Gastrocnemius medialis (tissue), 4 donors: Measurements from ENCODE around the gene MORN1. TPM values are rescaled to one million over a fixed set of nuclear protein-coding genes. Genes with fewer than 3 reads are reported as not detected.

Experiments used
- ATAC-seq, 2 donors: fragments of 150-250 bp; one replicate each; pipeline ENCODE4 v1.9.1; 2016
- DNase-seq, 2 donors: peaks; one replicate each; pipeline ENCODE4 v3.0.0-alpha.2; 2019
- H3K27ac ChIP-seq, 4 donors: fragments of 200-600 bp; sonication (generic); 1 replicate in 1 of 4; 2 replicates in 3 of 4; pipeline ENCODE4 v1.5.1; 2016 to 2018; ENCODE audit warnings: mild to moderate bottlenecking in 2 of 4, moderate library complexity in 1 of 4
- H3K27me3 ChIP-seq, 3 donors: fragments of 200-600 bp; sonication (generic) in 2 of 3; 1 replicate in 1 of 3; 2 replicates in 2 of 3; pipeline versions ENCODE4 v1.5.1 to v1.6.0; 2016 to 2019; ENCODE audit warnings: mild to moderate bottlenecking in 1 of 3, moderate library complexity in 1 of 3
- H3K36me3 ChIP-seq, 2 donors: fragments of 200-600 bp; sonication (generic) in 1 of 2; one replicate each; pipeline ENCODE4 v1.5.1; 2017 to 2018
- H3K4me1 ChIP-seq, 2 donors: fragments of 200-600 bp; sonication (generic) in 1 of 2; one replicate each; pipeline ENCODE4 v1.5.1; 2016 to 2017; ENCODE audit warnings: mild to moderate bottlenecking in 2 of 2
- H3K4me3 ChIP-seq, 4 donors: fragments of 200-600 bp; sonication (generic) in 3 of 4; 1 replicate in 1 of 4; 2 replicates in 3 of 4; pipeline ENCODE4 v1.5.1; 2016 to 2019; ENCODE audit warnings: mild to moderate bottlenecking in 2 of 4
- H3K9me3 ChIP-seq, 3 donors: fragments of 200-600 bp; sonication (generic) in 2 of 3; 1 replicate in 1 of 3; 2 replicates in 2 of 3; pipeline ENCODE4 v1.5.1; 2016 to 2019
- CTCF ChIP-seq, 5 experiments: fragments of 450-650 bp in 3 of 5; fragments of 200-600 bp in 2 of 5; sonication (generic) in 2 of 5; IDR thresholded peaks in 4 of 5; conservative IDR thresholded peaks in 1 of 5; 1 replicate in 4 of 5; 2 replicates in 1 of 5; pipeline ENCODE4 v1.5.1; 2016 to 2019; ENCODE audit warnings: antibody characterized with exemption in 5 of 5, mild to moderate bottlenecking in 3 of 5, moderate library complexity in 3 of 5
- POLR2A ChIP-seq, 2 donors: fragments of 450-650 bp; IDR thresholded peaks; one replicate each; pipeline ENCODE4 v1.6.1; 2017; ENCODE audit warnings: antibody characterized with exemption in 2 of 2, mild to moderate bottlenecking in 2 of 2, moderate library complexity in 2 of 2
- in situ Hi-C, 4 donors: fragments of 200-750 bp; cut with MboI; loops; one replicate each; pipeline versions ENCODE4 v1.15.0 to v1.8.0; 2017; ENCODE audit warnings: low sequenced_read_pairs in 4 of 4
- intact Hi-C: fragments of 100-400 bp; cut with DNase I; formaldehyde crosslinking; loops from one replicate; pipeline ENCODE4 v1.15.1; 2023; ENCODE audit warnings: low total_unique reads
- total RNA-seq, 4 donors: library from RNA; depleted of rRNA; stranded (reverse); fragments of >200 nt; gene quantifications; one replicate each; pipeline versions ENCODE4 v1.1.0 to v1.2.3, GENCODE V29; 2016

Gene MORN1
- total RNA-seq, 4 donors from 2014 or later, result 1.9 to 4.7 (median 3.5) TPM

GRCh38 chr1:2290171-2290578 is 101.2 kb downstream of the MORN1 start:
- intact Hi-C loops (no loop called here), in situ Hi-C loops (no loop called here)
- Histone ChIP-seq H3K4me1 (peaks cover 37 to 64% of the 10 kb centered on the region in 2 donors), H3K36me3 (no peaks in the 10 kb centered on the region), H3K4me3 (peak overlapping the region; percentile 27 to 46 (median 42)), H3K27me3 (no peaks in the 10 kb centered on the region), H3K27ac (peak overlapping the region; percentile 56 to 68 (median 62)), H3K9me3 (no peaks in the 10 kb centered on the region)
- DNase-seq (no peak), ATAC-seq (peak in 1 of 2 donors; percentile 21)
- TF ChIP-seq CTCF (IDR thresholded peaks at IDR 0.05 in 4 of 5, conservative IDR thresholded peaks at IDR 0.05 in 1 of 5), result no peak
- no peak for TF ChIP-seq POLR2A (IDR thresholded peaks at IDR 0.05)

- in situ Hi-C loops, result no loop called here
- Histone ChIP-seq H3K4me3 (no peak overlapping the region), H3K4me1 (peaks cover 42 to 67% of the 10 kb centered on the region in 2 donors), H3K27me3 (no peaks in the 10 kb centered on the region), H3K27ac (peak overlapping the region in 3 of 4 donors; percentile 56 to 68 (median 58)), H3K9me3 (no peaks in the 10 kb centered on the region), H3K36me3 (no peaks in the 10 kb centered on the region)
- no peak for TF ChIP-seq CTCF (IDR thresholded peaks at IDR 0.05 in 4 of 5, conservative IDR thresholded peaks at IDR 0.05 in 1 of 5)
- TF ChIP-seq POLR2A (IDR thresholded peaks at IDR 0.05), result no peak
- no peak for DNase-seq
- intact Hi-C loops, result no loop called here
- ATAC-seq, result no peak
Observed at GRCh38 chr1:2289607-2290006, 101.7 kb downstream of the MORN1 start.

GRCh38 chr1:2288816-2289536 is 102.4 kb downstream of the MORN1 start:
- in situ Hi-C loops (no loop called here), intact Hi-C loops (no loop called here)
- Histone ChIP-seq H3K27ac (no peak overlapping the region), H3K36me3 (no peaks in the 10 kb centered on the region), H3K4me1 (peaks cover 45 to 67% of the 10 kb centered on the region in 2 donors), H3K9me3 (no peaks in the 10 kb centered on the region), H3K27me3 (no peaks in the 10 kb centered on the region), H3K4me3 (no peak overlapping the region)
- ATAC-seq, result no peak
- no peak for DNase-seq
- TF ChIP-seq CTCF (IDR thresholded peaks at IDR 0.05 in 4 of 5, conservative IDR thresholded peaks at IDR 0.05 in 1 of 5), result no peak
- no peak for TF ChIP-seq POLR2A (IDR thresholded peaks at IDR 0.05)

- Histone ChIP-seq H3K4me1 (peaks cover 46 to 71% of the 10 kb centered on the region in 2 donors), H3K36me3 (no peaks in the 10 kb centered on the region), H3K4me3 (no peak overlapping the region), H3K27me3 (no peaks in the 10 kb centered on the region), H3K9me3 (no peaks in the 10 kb centered on the region), H3K27ac (no peak overlapping the region)
- ATAC-seq (no peak), DNase-seq (no peak)
- in situ Hi-C loops (no loop called here), intact Hi-C loops (no loop called here)
- TF ChIP-seq CTCF (IDR thresholded peaks at IDR 0.05 in 4 of 5, conservative IDR thresholded peaks at IDR 0.05 in 1 of 5), result no peak
- no peak for TF ChIP-seq POLR2A (IDR thresholded peaks at IDR 0.05)
Observed at GRCh38 chr1:2288311-2288710, 103.0 kb downstream of the MORN1 start.
